Activated T-cell treated with anti-CD3 and anti-CD28 coated beads for 4 hours (primary cell): Measurements from ENCODE around the gene ZNF778.

Experiments used
- DNase-seq: peaks from one replicate; pipeline ENCODE4 v3.0.0-alpha.2; 2020

The ZNF778 gene

DNA sequence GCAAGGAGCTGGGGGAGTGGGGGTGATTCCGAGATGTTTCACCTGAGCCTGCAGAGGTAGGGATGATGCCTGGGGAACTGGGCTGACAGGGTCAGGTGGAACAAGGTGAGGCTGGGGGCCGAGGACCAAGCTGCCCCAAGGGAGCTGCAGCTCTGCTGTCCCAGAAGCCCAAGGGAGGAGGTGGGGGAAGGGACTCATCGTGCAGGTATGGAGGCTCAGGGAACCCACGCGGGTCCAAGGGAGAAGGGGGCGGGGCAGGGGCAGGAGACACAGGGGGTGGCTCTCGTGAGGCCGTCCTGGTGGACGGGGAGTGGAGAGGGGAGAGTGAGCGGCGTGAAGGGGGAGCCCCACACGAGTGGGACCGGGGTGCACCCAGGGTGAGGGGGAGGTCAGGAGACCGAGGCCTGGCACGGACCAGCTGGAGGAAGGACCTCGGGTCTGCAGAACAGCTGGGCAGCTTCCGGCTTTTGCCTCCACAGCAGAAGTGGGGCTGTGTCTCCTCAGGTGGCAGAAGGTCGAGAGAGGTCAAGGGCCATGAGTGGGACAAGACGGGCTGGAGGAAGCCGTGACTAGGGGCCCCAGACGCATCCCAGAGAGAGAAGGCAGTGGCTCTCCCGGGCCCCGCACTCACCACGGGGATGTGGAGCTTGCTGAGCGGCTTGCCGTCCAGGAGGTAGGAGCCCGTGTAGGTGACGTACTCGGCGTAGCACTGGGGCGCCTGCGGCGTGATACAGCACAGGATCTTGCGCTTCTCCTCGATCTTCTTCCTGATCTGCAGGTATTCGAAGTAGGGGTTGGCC is 61.1 kb downstream of the ZNF778 start:
- no peak for DNase-seq

DNA sequence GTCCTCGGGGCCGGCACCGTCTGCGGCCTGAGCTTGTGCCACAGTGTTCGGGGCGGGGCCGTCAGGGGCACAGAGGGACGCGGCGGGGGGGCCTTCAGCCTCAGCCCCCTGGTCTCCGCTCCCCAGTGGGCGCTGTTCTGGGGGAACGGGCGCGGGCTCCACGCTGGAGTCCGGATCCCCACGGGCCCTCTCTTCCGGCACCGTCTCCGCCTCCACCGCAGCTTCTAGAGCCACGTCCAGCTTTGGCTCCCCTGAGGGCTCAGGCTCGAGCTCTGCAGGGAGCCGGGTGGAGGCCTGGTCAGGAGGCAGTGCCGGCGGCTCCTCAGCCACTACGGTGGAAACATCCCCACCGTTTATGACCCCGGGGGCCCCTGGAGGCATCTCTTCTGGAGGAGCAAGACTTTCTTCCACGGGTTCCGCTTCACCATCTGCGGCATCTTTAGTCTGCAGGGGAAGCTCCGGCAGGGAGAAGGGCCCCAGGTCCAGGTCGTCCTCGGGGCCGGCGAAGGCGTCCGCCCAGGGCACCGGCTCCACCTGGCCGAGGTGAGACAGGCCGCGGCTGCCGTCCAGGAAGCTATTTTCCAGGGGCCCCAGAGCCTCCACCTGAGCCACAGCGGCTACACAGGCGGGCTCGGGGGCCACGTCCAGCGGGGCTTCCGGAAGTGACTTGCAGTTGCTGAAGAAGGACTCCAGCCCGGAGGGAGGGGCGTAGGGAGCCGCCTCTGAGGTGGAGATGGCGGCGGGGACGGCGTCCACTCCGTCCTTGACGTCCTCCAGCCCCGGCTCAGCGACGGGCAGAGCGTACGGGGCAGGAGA is 62.4 kb downstream of the ZNF778 start:
- no peak for DNase-seq

DNA sequence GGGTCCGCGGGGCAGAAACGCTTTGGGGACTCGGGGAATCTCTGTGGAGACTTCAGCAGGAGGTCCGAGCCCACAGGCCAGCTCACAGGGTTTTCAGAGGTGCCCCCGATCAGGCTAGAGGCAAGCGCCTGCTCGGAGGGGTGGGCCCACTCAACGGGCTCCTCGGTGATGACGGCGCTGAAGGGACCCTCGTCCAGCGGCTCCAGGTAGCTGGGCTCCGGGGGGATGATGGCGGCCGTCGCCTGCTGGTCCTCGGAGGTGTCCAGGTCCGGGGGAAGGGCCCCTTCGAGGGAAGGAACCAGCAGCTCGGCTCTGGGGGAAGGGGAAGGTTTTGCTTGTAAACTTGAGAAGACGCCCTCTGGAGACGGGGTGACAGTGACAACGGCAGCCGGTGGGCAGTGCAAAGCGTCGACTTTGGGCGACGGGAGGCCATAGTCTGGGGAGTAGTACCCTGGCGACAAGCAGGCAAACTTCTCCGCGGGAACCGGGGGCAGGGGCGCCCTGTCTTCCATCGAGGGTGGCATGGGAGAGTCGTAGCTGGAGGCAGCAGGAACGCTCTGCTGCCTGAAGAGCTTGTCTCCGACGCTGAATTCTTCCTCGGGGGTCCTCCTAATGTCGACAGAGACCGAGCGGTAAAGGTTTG is 63.2 kb downstream of the ZNF778 start:
- no peak for DNase-seq

DNA sequence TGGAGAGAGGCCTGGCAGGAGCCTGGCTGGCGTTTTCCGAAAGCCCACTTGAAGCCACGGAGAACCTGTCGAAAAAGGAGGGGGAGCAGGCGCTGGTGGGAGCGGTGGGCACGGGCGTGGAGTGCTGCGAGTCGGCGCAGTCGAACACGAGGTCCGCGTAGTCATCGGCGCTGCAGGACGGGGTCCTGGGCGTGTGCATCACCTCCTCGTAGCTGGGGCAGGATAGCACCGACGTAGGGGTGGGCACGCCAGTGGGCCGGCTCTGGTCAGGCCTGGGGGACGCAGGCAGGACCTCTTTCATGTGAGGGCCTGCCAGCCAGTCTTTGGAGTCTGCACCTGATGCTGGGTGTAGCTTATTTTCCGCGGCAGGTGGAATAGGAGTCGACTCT is 63.7 kb downstream of the ZNF778 start:
- no peak for DNase-seq

DNA sequence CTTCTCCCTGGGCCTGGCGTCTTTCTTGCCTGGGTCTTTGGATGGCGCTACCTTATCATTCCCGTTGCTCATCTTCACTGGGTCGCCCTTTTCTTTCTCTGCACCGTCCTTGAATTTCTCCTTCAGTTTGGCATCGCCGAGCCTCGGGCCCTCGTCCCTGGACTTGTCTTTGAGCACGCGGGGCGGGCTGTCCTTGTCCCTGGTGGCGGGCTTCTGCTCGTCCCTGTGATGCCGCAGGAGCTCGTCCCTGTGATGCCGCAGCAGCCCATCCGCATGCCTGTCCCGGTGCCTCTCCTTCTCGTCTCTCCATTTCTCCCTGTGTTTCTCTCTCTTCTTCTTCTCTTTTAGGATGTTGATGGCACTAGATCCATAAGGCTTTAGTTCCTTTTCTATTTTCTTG is 64.3 kb downstream of the ZNF778 start:
- DNase-seq = no peak

DNA sequence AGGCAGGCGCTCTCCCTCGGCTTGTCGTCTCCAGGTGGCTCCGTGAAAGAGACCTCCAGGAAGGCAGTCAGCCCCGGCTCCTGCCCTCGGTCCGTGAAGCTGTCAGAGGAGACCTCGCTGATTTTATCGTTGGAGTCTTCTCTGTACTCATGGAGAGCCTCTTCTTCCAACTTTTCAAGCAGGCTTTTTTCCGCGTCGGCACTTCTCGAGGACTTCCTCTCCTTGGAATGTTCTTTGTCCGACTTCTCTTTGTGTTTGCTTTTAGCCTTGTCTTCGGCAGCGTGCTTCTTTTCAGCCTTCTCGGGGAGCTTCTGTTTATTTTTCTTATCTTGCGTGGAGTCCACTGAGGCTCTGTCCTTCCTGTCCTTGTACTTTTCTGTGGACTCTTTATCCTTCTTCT is 65.0 kb downstream of the ZNF778 start:
- no peak for DNase-seq

DNA sequence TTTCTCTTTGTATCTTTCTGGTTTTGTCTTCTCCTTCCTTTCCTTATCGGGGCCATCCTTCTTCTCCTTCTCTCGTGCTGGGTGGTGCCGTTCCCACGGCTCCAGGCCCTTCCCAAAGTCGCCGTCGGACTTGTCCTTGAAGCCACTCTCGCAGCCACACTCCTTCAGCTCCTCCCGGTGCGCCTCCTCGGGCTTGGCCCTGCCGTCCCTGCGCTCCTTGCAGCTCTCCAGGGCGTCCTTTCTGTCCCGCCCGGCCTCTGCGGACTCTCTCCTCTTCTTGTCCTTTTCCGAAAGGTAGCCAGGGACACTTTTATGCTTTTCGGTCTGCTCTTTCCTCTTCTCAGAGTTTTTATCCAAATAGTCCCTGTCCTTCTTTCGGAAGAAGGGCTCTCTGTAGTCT is 65.9 kb downstream of the ZNF778 start:
- DNase-seq = no peak

DNA sequence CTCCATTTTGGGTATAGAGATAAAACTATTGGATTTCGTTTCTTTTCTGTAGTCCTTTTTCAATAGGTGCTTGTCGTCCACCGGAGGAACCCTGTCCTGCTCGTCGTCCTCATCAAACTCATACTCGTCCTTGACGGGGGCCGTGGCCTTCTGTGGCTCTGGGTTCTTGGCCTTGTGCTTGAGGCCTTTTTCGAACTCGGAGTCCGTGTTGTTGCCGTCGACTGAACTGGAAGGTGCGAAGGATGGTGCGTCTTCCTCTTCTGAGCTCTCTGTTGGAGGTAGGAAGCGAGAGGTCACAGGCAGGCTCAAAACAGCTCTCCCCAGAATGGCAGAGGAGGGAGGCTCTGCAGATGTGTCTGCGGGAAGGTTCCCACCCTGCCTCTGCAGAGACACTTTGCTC is 67.9 kb downstream of the ZNF778 start:
- no peak for DNase-seq

DNA sequence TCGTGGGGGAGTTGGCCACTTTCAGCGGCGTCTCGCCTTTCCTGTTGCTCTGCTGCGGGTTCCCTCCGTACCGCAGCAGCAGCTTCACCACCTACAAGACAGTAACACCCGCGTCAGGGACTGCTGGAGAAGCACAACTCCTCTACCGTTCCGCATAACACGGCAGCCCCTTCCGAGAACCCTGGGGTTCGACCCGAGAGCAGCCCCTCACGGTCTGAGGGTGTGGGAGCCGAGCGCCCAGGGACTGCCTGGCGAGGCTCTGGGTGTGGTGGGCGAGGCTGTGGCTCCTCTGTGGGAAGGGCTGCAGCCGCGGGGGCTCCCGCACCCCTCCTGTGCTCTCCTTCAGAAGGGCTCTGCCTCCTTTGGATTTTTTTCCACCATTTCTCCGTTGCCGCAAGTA is 68.6 kb downstream of the ZNF778 start:
- DNase-seq = no peak
